ENCODE results near the gene ZKSCAN3.

Gene ZKSCAN3

GRCh38 chr6:28343898-28344677 lies 5.7 kb upstream of the ZKSCAN3 start:
- Histone ChIP-seq H3K9me3 (ENCODE audit: control insufficient read depth, insufficient read depth, low read depth, low read length) (no peaks in the 10 kb centered on the region), H3K9ac (ENCODE audit: low read length) (no peak overlapping the region), H3K4me1 (ENCODE audit: control insufficient read depth, insufficient read depth, low read length) (no peaks in the 10 kb centered on the region), H3K27ac (ENCODE audit: low read depth, low read length) (no peak overlapping the region), H3K4me3 (ENCODE audit: low read depth, low read length) (no peak overlapping the region), H3K27me3 (ENCODE audit: control insufficient read depth, insufficient read depth, low read length) (no peaks in the 10 kb centered on the region), H3K36me3 (ENCODE audit: control insufficient read depth, insufficient read depth, low read length) (no peaks in the 10 kb centered on the region)

- H3K4me1 ChIP-seq (ENCODE audit: control insufficient read depth, insufficient read depth, low read length): no peaks in the 10 kb centered on the region
- no peaks in the 10 kb centered on the region for H3K36me3 ChIP-seq (ENCODE audit: control insufficient read depth, insufficient read depth, low read length)
- no peak overlapping the region for H3K9ac ChIP-seq (ENCODE audit: low read length)
- no peak overlapping the region for H3K4me3 ChIP-seq (ENCODE audit: low read depth, low read length)
- no peaks in the 10 kb centered on the region for H3K9me3 ChIP-seq (ENCODE audit: control insufficient read depth, insufficient read depth, low read depth, low read length)
- H3K27me3 ChIP-seq (ENCODE audit: control insufficient read depth, insufficient read depth, low read length): no peaks in the 10 kb centered on the region
- no peak overlapping the region for H3K27ac ChIP-seq (ENCODE audit: low read depth, low read length)
Measured at GRCh38 chr6:28345201-28345600, 4.5 kb upstream of the ZKSCAN3 start.

- Histone ChIP-seq H3K27me3 (ENCODE audit: control insufficient read depth, insufficient read depth, low read length) (no peaks in the 10 kb centered on the region), H3K4me3 (ENCODE audit: low read depth, low read length) (no peak overlapping the region), H3K27ac (ENCODE audit: low read depth, low read length) (no peak overlapping the region), H3K9me3 (ENCODE audit: control insufficient read depth, insufficient read depth, low read depth, low read length) (no peaks in the 10 kb centered on the region), H3K9ac (ENCODE audit: low read length) (no peak overlapping the region), H3K36me3 (ENCODE audit: control insufficient read depth, insufficient read depth, low read length) (no peaks in the 10 kb centered on the region), H3K4me1 (ENCODE audit: control insufficient read depth, insufficient read depth, low read length) (peaks cover 11% of the 10 kb centered on the region; the same call in 1 of the 2 replicates)
Measured at GRCh38 chr6:28347119-28347518, 2.6 kb upstream of the ZKSCAN3 start.

GRCh38 chr6:28349344-28349891 lies 329 bp upstream of the ZKSCAN3 start:
- no peaks in the 10 kb centered on the region for H3K27me3 ChIP-seq (ENCODE audit: control insufficient read depth, insufficient read depth, low read length)
- H3K4me1 ChIP-seq (ENCODE audit: control insufficient read depth, insufficient read depth, low read length): peaks cover 11% of the 10 kb centered on the region; the same call in 1 of the 2 replicates
- no peaks in the 10 kb centered on the region; the same call in 1 of the 2 replicates for H3K36me3 ChIP-seq (ENCODE audit: control insufficient read depth, insufficient read depth, low read length)
- H3K9ac ChIP-seq (ENCODE audit: low read length): peak overlapping the region; percentile 8
- H3K4me3 ChIP-seq (ENCODE audit: low read depth, low read length): peak overlapping the region; percentile 85
- peaks cover 11% of the 10 kb centered on the region for H3K9me3 ChIP-seq (ENCODE audit: control insufficient read depth, insufficient read depth, low read depth, low read length)
- no peak overlapping the region; the same call in 1 of the 2 replicates for H3K27ac ChIP-seq (ENCODE audit: low read depth, low read length)

- Histone ChIP-seq H3K9ac (ENCODE audit: low read length) (no peak overlapping the region), H3K4me1 (ENCODE audit: control insufficient read depth, insufficient read depth, low read length) (peaks cover 16% of the 10 kb centered on the region), H3K4me3 (ENCODE audit: low read depth, low read length) (peak overlapping the region; percentile 85), H3K27me3 (ENCODE audit: control insufficient read depth, insufficient read depth, low read length) (no peaks in the 10 kb centered on the region), H3K27ac (ENCODE audit: low read depth, low read length) (no peak overlapping the region), H3K36me3 (ENCODE audit: control insufficient read depth, insufficient read depth, low read length) (no peaks in the 10 kb centered on the region; the same call in 1 of the 2 replicates), H3K9me3 (ENCODE audit: control insufficient read depth, insufficient read depth, low read depth, low read length) (peaks cover 11% of the 10 kb centered on the region)
Measured at GRCh38 chr6:28351087-28351486, 1.3 kb downstream of the ZKSCAN3 start.

- Histone ChIP-seq H3K27me3 (ENCODE audit: control insufficient read depth, insufficient read depth, low read length) (no peaks in the 10 kb centered on the region), H3K9ac (ENCODE audit: low read length) (no peak overlapping the region), H3K4me1 (ENCODE audit: control insufficient read depth, insufficient read depth, low read length) (peaks cover 19% of the 10 kb centered on the region), H3K27ac (ENCODE audit: low read depth, low read length) (no peak overlapping the region), H3K4me3 (ENCODE audit: low read depth, low read length) (peak overlapping the region; percentile 85), H3K36me3 (ENCODE audit: control insufficient read depth, insufficient read depth, low read length) (no peaks in the 10 kb centered on the region; the same call in 1 of the 2 replicates), H3K9me3 (ENCODE audit: control insufficient read depth, insufficient read depth, low read depth, low read length) (peaks cover 11% of the 10 kb centered on the region)
Measured at GRCh38 chr6:28351493-28351925, 1.8 kb downstream of the ZKSCAN3 start.

GRCh38 chr6:28353356-28353755 lies 3.6 kb downstream of the ZKSCAN3 start:
- Histone ChIP-seq H3K4me1 (ENCODE audit: control insufficient read depth, insufficient read depth, low read length) (peaks cover 20% of the 10 kb centered on the region), H3K9ac (ENCODE audit: low read length) (no peak overlapping the region), H3K27me3 (ENCODE audit: control insufficient read depth, insufficient read depth, low read length) (no peaks in the 10 kb centered on the region), H3K4me3 (ENCODE audit: low read depth, low read length) (no peak overlapping the region), H3K36me3 (ENCODE audit: control insufficient read depth, insufficient read depth, low read length) (no peaks in the 10 kb centered on the region; the same call in 1 of the 2 replicates), H3K9me3 (ENCODE audit: control insufficient read depth, insufficient read depth, low read depth, low read length) (peaks cover 14% of the 10 kb centered on the region), H3K27ac (ENCODE audit: low read depth, low read length) (no peak overlapping the region)

- no peak overlapping the region for H3K4me3 ChIP-seq (ENCODE audit: low read depth, low read length)
- no peaks in the 10 kb centered on the region; the same call in 1 of the 2 replicates for H3K36me3 ChIP-seq (ENCODE audit: control insufficient read depth, insufficient read depth, low read length)
- H3K27ac ChIP-seq (ENCODE audit: low read depth, low read length): no peak overlapping the region
- H3K27me3 ChIP-seq (ENCODE audit: control insufficient read depth, insufficient read depth, low read length): no peaks in the 10 kb centered on the region
- H3K9ac ChIP-seq (ENCODE audit: low read length): no peak overlapping the region
- peaks cover 20% of the 10 kb centered on the region for H3K4me1 ChIP-seq (ENCODE audit: control insufficient read depth, insufficient read depth, low read length)
- H3K9me3 ChIP-seq (ENCODE audit: control insufficient read depth, insufficient read depth, low read depth, low read length): peaks cover 14% of the 10 kb centered on the region
Measured at GRCh38 chr6:28353981-28354676, 4.4 kb downstream of the ZKSCAN3 start.

- H3K27me3 ChIP-seq (ENCODE audit: control insufficient read depth, insufficient read depth, low read length): no peaks in the 10 kb centered on the region
Measured at GRCh38 chr6:28354688-28355554, 5.2 kb downstream of the ZKSCAN3 start.

More at GRCh38 chr6:28354688-28355554, 5.2 kb downstream of the ZKSCAN3 start:
- Histone ChIP-seq H3K9me3 (ENCODE audit: control insufficient read depth, insufficient read depth, low read depth, low read length) (peaks cover 14% of the 10 kb centered on the region), H3K4me1 (ENCODE audit: control insufficient read depth, insufficient read depth, low read length) (peaks cover 20% of the 10 kb centered on the region), H3K36me3 (ENCODE audit: control insufficient read depth, insufficient read depth, low read length) (peaks cover 3% of the 10 kb centered on the region; the same call in 1 of the 2 replicates), H3K27ac (ENCODE audit: low read depth, low read length) (no peak overlapping the region), H3K4me3 (ENCODE audit: low read depth, low read length) (no peak overlapping the region), H3K9ac (ENCODE audit: low read length) (no peak overlapping the region)

All from HUES6 (cell line).